GM12875 (cell line): ENCODE data around the gene LIF.

ENCODE experiments used
- H3K4me3 ChIP-seq: one replicate; pipeline ENCODE4 v1.5.1; 2011; ENCODE audit warnings: low read depth, low read length, control low read depth
- TF ChIP-seq, protein P1 (sequence below): IDR thresholded peaks from 2 replicates; pipeline ENCODE4 v1.5.1; 2011; ENCODE audit warnings: low read depth, mild to moderate bottlenecking, control low read depth, inconsistent platforms, low read length, moderate library complexity, borderline replicate concordance; ENCODE audit not compliant: insufficient read depth

Gene LIF

DNA sequence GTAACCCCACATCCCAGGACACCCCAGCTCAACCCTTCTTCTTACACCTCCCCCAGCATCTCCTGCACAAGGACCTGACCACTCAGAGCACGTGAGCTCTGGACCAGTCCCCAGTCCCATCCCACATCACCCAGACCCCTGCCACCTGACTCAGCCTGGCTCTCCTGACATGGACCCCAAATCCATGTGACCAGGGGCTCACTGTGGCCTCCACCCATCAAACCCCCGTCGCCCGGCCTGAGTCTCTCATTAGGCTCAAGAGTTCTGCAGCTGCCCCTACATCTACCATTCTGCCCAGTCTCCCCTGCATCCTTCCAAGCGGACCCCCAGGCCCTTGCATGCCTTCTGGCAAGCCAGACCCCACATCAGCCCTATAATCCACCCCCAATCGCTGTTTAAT, 1.9 kb upstream of the LIF start:
- TF ChIP-seq, protein P1, sequence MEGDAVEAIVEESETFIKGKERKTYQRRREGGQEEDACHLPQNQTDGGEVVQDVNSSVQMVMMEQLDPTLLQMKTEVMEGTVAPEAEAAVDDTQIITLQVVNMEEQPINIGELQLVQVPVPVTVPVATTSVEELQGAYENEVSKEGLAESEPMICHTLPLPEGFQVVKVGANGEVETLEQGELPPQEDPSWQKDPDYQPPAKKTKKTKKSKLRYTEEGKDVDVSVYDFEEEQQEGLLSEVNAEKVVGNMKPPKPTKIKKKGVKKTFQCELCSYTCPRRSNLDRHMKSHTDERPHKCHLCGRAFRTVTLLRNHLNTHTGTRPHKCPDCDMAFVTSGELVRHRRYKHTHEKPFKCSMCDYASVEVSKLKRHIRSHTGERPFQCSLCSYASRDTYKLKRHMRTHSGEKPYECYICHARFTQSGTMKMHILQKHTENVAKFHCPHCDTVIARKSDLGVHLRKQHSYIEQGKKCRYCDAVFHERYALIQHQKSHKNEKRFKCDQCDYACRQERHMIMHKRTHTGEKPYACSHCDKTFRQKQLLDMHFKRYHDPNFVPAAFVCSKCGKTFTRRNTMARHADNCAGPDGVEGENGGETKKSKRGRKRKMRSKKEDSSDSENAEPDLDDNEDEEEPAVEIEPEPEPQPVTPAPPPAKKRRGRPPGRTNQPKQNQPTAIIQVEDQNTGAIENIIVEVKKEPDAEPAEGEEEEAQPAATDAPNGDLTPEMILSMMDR, result no peak
- H3K4me3 ChIP-seq, result no peak overlapping the region

DNA sequence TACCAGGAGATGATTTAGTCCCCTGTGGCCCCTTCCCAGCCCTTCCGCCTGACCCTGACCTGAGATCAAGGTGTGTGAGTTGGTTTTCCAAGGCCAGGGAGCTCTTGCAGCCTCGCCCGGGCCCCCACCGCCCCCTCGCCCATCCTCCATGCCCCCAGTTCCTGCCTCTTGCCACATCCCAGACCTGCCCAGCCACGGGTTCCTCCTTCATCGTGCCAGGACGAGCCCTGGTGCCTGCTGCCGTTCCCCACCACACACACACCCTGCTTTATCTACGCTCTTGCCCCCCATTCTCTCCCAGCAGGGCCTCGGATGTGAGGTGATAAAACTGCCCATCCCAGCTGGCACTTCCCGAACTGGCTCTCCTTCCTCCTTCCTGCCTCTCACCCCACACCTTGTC, 1.4 kb upstream of the LIF start:
- TF ChIP-seq, protein P1, result no peak
- H3K4me3 ChIP-seq, result no peak overlapping the region

DNA sequence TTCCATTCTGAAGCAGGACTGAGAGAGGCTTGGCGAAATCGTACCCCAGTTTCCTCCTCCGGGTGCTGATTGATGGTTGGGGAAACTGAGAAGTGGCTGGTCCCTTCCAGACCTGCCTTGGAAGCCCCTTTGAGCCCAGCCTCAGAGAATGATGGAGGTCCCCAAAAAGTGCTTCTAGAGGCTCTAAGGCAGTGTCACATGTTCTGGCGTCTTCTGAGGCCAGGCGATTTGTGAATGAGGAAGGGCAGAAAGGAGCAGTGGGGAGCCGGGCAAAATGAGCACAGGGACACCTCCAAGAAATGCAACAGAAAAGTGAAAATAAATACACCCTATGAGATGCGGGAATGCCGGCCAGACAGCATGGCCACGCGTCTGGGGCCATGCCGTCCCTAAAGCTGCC, 1.0 kb upstream of the LIF start:
- no peak overlapping the region for H3K4me3 ChIP-seq
- TF ChIP-seq, protein P1, result no peak

DNA sequence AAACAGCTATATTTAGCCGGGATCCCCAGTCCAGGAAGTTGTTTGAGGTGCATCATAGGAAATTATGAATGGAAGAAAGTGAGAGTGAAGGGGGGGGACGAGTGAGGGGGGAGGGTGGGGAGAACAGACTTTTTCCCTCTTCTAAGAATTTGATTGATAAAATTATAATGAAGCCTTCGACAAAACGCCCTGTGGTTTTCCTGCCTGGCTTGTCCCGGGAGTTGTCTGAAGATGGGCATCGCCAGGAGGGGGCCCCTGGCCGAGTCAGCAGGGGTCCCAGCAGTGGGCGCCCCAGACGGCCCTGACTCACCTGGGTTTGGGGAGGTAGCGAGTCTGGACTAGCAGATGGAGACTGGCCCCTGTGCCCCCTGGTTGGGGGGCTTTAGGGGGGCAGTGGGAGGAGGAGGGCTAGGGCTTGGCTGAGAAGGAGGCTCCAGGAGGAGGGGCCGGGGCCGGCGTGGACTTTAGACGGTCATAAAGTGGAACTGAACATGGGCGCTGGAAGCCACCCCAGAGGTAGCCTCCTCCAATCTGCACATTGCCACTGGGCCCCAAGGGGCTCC, 336 bp upstream of the LIF start:
- no peak overlapping the region for H3K4me3 ChIP-seq
- TF ChIP-seq, protein P1, result no peak

DNA sequence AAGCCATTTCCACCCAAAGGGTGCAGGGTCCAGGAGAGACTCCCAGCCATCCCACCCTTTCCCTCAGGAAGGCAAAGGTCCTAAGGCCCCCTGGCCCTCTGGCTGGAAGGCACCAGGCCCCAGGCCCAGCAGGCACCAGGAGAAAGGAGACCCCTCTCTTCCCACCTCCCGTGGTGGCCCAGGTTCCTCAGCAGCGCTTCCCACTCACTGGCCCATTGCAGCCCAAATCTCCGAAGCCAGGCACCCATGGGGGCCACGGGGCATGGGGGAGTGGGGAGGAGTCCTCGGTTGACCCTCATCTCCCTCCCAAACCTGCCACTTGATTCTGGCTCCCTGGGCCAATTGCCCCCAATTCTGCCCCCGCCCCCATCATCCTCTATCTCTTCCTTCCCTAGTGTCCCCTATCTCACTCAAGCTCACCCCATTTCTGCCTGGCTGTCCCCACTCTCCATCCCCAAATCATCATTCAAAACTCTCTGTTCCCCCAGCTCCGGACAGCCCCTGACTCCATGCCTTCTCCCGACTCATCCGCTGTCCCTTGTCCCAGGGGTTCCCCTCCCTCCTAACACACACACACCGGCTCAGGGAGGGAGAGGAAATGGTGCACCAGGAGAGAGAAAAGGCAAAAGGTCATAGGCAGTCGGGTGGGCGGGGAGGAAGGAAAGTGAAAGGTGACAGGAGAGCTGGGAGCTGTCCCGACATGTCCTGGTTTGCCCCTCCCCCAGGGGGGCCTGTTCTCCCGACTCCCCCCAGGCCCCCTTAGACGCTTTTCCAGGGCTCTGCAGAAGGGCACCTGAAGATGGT, 1.2 kb downstream of the LIF start:
- peak overlapping the region; percentile 10 for H3K4me3 ChIP-seq
- TF ChIP-seq, protein P1, result no peak

DNA sequence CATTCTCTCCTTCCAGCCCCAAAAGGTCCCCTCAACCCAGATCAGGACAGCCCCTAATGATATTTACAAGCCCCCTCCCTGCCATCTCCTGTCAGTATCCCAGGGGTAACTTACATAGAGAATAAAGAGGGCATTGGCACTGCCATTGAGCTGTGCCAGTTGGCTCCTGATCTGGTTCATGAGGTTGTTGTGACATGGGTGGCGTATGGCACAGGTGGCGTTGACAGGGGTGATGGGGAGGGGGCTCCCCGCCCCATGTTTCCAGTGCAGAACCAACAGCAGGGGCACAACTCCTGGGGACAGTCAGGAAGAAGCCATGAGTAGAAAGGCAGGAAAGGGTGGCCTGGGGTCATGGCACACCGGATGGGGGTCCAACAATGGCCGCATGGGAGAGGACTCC, 1.9 kb downstream of the LIF start:
- no peak overlapping the region for H3K4me3 ChIP-seq
- TF ChIP-seq, protein P1, result no peak

DNA sequence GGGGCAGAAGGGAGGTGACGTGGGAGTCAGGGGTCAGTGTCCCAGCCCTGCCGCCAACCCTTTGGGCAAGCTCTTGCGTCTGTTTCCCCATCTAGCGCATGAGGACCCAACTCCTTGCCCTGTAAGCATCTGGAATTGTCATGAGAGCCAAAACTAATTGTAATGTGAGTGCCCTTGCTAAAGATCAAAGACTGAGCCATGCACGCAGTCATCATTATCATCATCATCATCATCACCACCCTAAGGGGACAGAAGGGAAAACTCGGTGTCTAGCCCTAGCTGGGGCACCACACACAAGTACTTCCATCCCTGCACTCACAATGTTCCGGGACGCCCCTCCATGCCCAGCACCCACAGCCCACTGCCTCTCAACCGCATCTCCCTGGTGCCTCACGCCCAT, 2.5 kb downstream of the LIF start:
- TF ChIP-seq, protein P1, result no peak
- no peak overlapping the region for H3K4me3 ChIP-seq
